GM23338 (cell line): Measurements from ENCODE around the gene NDFIP1. TPM values are rescaled to one million over a fixed set of nuclear protein-coding genes. Genes with fewer than 3 reads are reported as not detected.

Experiments used
- ATAC-seq: fragments of 200-7000 bp; cut with Tn5 transposase; 3 replicates; pipeline ENCODE4 v1.9.1; 2020
- DNase-seq: peaks from one replicate; pipeline ENCODE4 v3.0.0-alpha.2; 2015; ENCODE audit warnings: low spot score
- H2AFZ ChIP-seq: fragments of 200-600 bp; sonication (generic); 2 replicates; pipeline ENCODE4 v1.8.0; 2016; ENCODE audit warnings: antibody characterized with exemption, mild to moderate bottlenecking, moderate library complexity
- H3F3A ChIP-seq: fragments of 200-600 bp; sonication (generic); replicated peaks from 2 replicates; pipeline ENCODE4 v1.8.0; 2017; ENCODE audit warnings: antibody characterized with exemption, mixed run types, low read depth
- H3K27ac ChIP-seq: fragments of 200-600 bp; sonication (generic); 2 replicates; pipeline ENCODE4 v1.6.1; 2016; ENCODE audit warnings: low read depth
- H3K27me3 ChIP-seq: fragments of 200-600 bp; sonication (generic); 2 replicates; pipeline ENCODE4 v1.8.0; 2016; ENCODE audit warnings: mild to moderate bottlenecking, mixed run types, moderate library complexity; ENCODE audit not compliant: insufficient read depth
- H3K36me3 ChIP-seq: fragments of 200-600 bp; sonication (generic); 2 replicates; pipeline ENCODE4 v1.8.0; 2016; ENCODE audit warnings: mild to moderate bottlenecking; ENCODE audit not compliant: insufficient read depth
- H3K4me1 ChIP-seq: fragments of 200-600 bp; sonication (generic); 2 replicates; pipeline ENCODE4 v1.8.0; 2016; ENCODE audit warnings: mild to moderate bottlenecking, moderate library complexity; ENCODE audit not compliant: insufficient read depth
- H3K4me2 ChIP-seq: fragments of 200-600 bp; sonication (generic); 2 replicates; pipeline ENCODE4 v1.7.1; 2017; ENCODE audit warnings: mixed run types
- H3K4me3 ChIP-seq: fragments of 200-600 bp; sonication (generic); 2 replicates; pipeline ENCODE4 v1.6.1; 2016; ENCODE audit warnings: mixed run types
- H3K79me2 ChIP-seq: fragments of 200-600 bp; sonication (generic); replicated peaks from 2 replicates; pipeline ENCODE4 v1.8.0; 2017; ENCODE audit warnings: mild to moderate bottlenecking; ENCODE audit not compliant: insufficient read depth
- H3K9me2 ChIP-seq: fragments of 200-600 bp; sonication (generic); 2 replicates; pipeline ENCODE4 v1.8.0; 2017; ENCODE audit not compliant: insufficient read depth
- H4K20me1 ChIP-seq: fragments of 200-600 bp; sonication (generic); replicated peaks from 2 replicates; pipeline ENCODE4 v1.8.0; 2017; ENCODE audit warnings: mild to moderate bottlenecking; ENCODE audit not compliant: insufficient read depth
- H3K27ac Mint-ChIP-seq: 2 replicates; pipeline ENCODE4 v1.8.0; 2020; ENCODE audit warnings: inconsistent platforms, mild to moderate bottlenecking, moderate library complexity, mixed read lengths
- H3K27me3 Mint-ChIP-seq: 3 replicates; pipeline ENCODE4 v1.8.0; 2022; ENCODE audit warnings: low read depth, mild to moderate bottlenecking, moderate library complexity, mixed read lengths, inconsistent platforms; ENCODE audit not compliant: insufficient read depth, poor library complexity
- H3K36me3 Mint-ChIP-seq: 3 replicates; pipeline ENCODE4 v1.8.0; 2021; ENCODE audit warnings: low read depth, mild to moderate bottlenecking, inconsistent platforms, moderate library complexity, mixed read lengths
- H3K4me1 Mint-ChIP-seq: 3 replicates; pipeline ENCODE4 v1.8.0; 2020; ENCODE audit warnings: mild to moderate bottlenecking, inconsistent platforms, mixed read lengths
- H3K4me3 Mint-ChIP-seq: 3 replicates; pipeline ENCODE4 v1.8.0; 2021; ENCODE audit warnings: moderate library complexity, mild to moderate bottlenecking, inconsistent platforms, mixed read lengths
- H3K9me3 Mint-ChIP-seq: 3 replicates; pipeline ENCODE4 v1.8.0; 2020; ENCODE audit warnings: moderate library complexity, mild to moderate bottlenecking, inconsistent platforms, mixed read lengths
- CREB1 ChIP-seq: fragments of 250-450 bp; sonication (Bioruptor Pico); IDR thresholded peaks from 2 replicates; pipeline ENCODE4 v1.5.0; 2020; ENCODE audit warnings: low read depth, mild to moderate bottlenecking, moderate library complexity
- CTCF ChIP-seq, 2 experiments: fragments of 200-600 bp in 1 of 2; sonication (generic) in 1 of 2; conservative IDR thresholded peaks; 2 replicates each; pipeline versions ENCODE4 v1.5.1 to v1.6.1; 2016 to 2017; ENCODE audit warnings: antibody characterized with exemption in 2 of 2, low read depth in 2 of 2, mild to moderate bottlenecking in 2 of 2, moderate library complexity in 1 of 2
- ETS1 ChIP-seq: IDR thresholded peaks from 2 replicates; pipeline ENCODE4 v1.6.1; 2016; ENCODE audit warnings: antibody characterized with exemption
- EZH2 ChIP-seq: fragments of 200-600 bp; sonication (generic); IDR thresholded peaks from one replicate; pipeline ENCODE4 v1.8.0; 2017; ENCODE audit warnings: antibody characterized with exemption, mild to moderate bottlenecking, low read depth; ENCODE audit not compliant: unreplicated experiment
- EZH2phosphoT487 ChIP-seq: fragments of 200-600 bp; sonication (generic); IDR thresholded peaks from one replicate; pipeline ENCODE4 v1.8.1; 2018; ENCODE audit warnings: antibody characterized with exemption; ENCODE audit not compliant: unreplicated experiment
- JUNB ChIP-seq: IDR thresholded peaks from one replicate; pipeline ENCODE4 v1.6.1; 2016; ENCODE audit warnings: antibody characterized with exemption; ENCODE audit not compliant: unreplicated experiment
- POLR2AphosphoS5 ChIP-seq: IDR thresholded peaks from 2 replicates; pipeline ENCODE4 v1.6.1; 2016; ENCODE audit warnings: antibody characterized with exemption, low read depth
- REST ChIP-seq: IDR thresholded peaks from one replicate; pipeline ENCODE4 v1.6.1; 2018; ENCODE audit warnings: antibody characterized with exemption; ENCODE audit not compliant: unreplicated experiment
- STAT1 ChIP-seq: IDR thresholded peaks from one replicate; pipeline ENCODE4 v1.6.1; 2016; ENCODE audit warnings: antibody characterized with exemption; ENCODE audit not compliant: unreplicated experiment
- ZNF114 ChIP-seq: fragments of 250-450 bp; sonication (Bioruptor Pico); IDR thresholded peaks from 2 replicates; pipeline ENCODE4 v1.5.0; 2020; ENCODE audit warnings: mild to moderate bottlenecking, moderate library complexity
- ZNF331 ChIP-seq: fragments of 250-450 bp; sonication (Bioruptor Pico); IDR thresholded peaks from 2 replicates; pipeline ENCODE4 v1.5.0; 2020; ENCODE audit warnings: low read depth, mild to moderate bottlenecking, moderate library complexity
- ZNF462 ChIP-seq: fragments of 250-450 bp; sonication (Bioruptor Pico); IDR thresholded peaks from 2 replicates; pipeline ENCODE4 v1.5.0; 2020; ENCODE audit warnings: mild to moderate bottlenecking, moderate library complexity
- polyA plus RNA-seq: library from polyadenylated mRNA; unstranded; fragments of >200 nt; fragmentation: Nextera tagmentation; extraction: Ambion mirVana; gene quantifications from 2 replicates; pipeline ENCODE4 v1.2.1, GENCODE V29; 2016
- total RNA-seq: library from RNA; depleted of rRNA; stranded (reverse); fragments of >200 nt; shearing (Covaris generic); gene quantifications from 2 replicates; pipeline ENCODE4 v1.2.3, GENCODE V29; 2014

NDFIP1 gene
- total and polyA plus RNA-seq, 2 experiments from 2014 or later = 24.3 to 45.0 TPM

GRCh38 chr5:142098275-142098674 is 10.3 kb upstream of the NDFIP1 start:
- H3K27ac Mint-ChIP-seq = peak overlapping the region; percentile 85

More at GRCh38 chr5:142098275-142098674, 10.3 kb upstream of the NDFIP1 start:
- H3K36me3 Mint-ChIP-seq = no peaks in the 10 kb centered on the region
- Histone ChIP-seq H3K79me2 (no peaks in the 10 kb centered on the region), H3K4me1 (peaks cover 20% of the 10 kb centered on the region), H3K9me2 (peaks cover 8% of the 10 kb centered on the region; the same call in 1 of the 2 replicates), H3F3A (no peaks in the 10 kb centered on the region), H4K20me1 (no peaks in the 10 kb centered on the region), H3K27ac (peak overlapping the region; percentile 56), H3K27me3 (no peaks in the 10 kb centered on the region), H3K4me2 (peak overlapping the region; percentile 58), H3K4me3 (peak overlapping the region; percentile 15; the same call in 1 of the 2 replicates), H3K36me3 (no peaks in the 10 kb centered on the region), H2AFZ (peak overlapping the region; percentile 95)
- DNase-seq = no peak
- no peaks in the 10 kb centered on the region; the same call in 2 of the 3 replicates for H3K9me3 Mint-ChIP-seq
- H3K4me1 Mint-ChIP-seq = peaks cover 23% of the 10 kb centered on the region
- TF ChIP-seq ZNF114 (CRISPR knock-in tag) (no peak), POLR2AphosphoS5 (no peak), JUNB (no peak), STAT1 (no peak), EZH2phosphoT487 (no peak), CTCF (conservative IDR thresholded peaks at IDR 0.05; ENCODE audit: low read depth in 2 of 2) (no peak), REST (no peak), ZNF462 (CRISPR knock-in tag) (no peak), CREB1 (CRISPR knock-in tag) (no peak), EZH2 (no peak), ETS1 (no peak), ZNF331 (CRISPR knock-in tag) (no peak)
- H3K4me3 Mint-ChIP-seq = no peak overlapping the region
- H3K27me3 Mint-ChIP-seq = peaks cover 5% of the 10 kb centered on the region
- no peak for ATAC-seq
